Keratinocyte (primary cell): ENCODE measurements around the gene CYP4F3. TPM values are rescaled to one million over a fixed set of nuclear protein-coding genes. Genes with fewer than 3 reads are reported as not detected.

Experiments used
- DNase-seq: peaks from one replicate; pipeline ENCODE4 v3.0.0-alpha.2; 2011; ENCODE audit warnings: low read depth, missing footprints, low spot score
- FAIRE-seq: peaks from 2 replicates; lab custom pipeline; 2011; peaks lifted over from hg19 to GRCh38; lab: Jason Lieb, UNC
- H2AFZ ChIP-seq: 2 replicates; pipeline ENCODE4 v1.6.0; 2012; ENCODE audit warnings: low read length, control low read depth, inconsistent platforms; ENCODE audit not compliant: control insufficient read depth
- H3K27ac ChIP-seq: 2 replicates; pipeline ENCODE4 v1.5.1; 2011; ENCODE audit warnings: low read length; ENCODE audit not compliant: control insufficient read depth, insufficient read depth
- H3K27me3 ChIP-seq: 3 replicates; pipeline ENCODE4 v1.6.0; 2011; ENCODE audit warnings: low read length; ENCODE audit not compliant: control insufficient read depth, insufficient read depth; ENCODE audit errors: extremely low read depth
- H3K36me3 ChIP-seq, 2 experiments: 2 replicates in 1 of 2; 3 replicates in 1 of 2; pipeline ENCODE4 v1.5.1; 2011; ENCODE audit warnings: low read length in 2 of 2, mild to moderate bottlenecking in 1 of 2; ENCODE audit not compliant: control insufficient read depth in 2 of 2, insufficient read depth in 2 of 2; ENCODE audit errors: extremely low read depth in 1 of 2
- H3K4me1 ChIP-seq: 3 replicates; pipeline ENCODE4 v1.5.1; 2011; ENCODE audit warnings: low read length; ENCODE audit not compliant: control insufficient read depth, insufficient read depth; ENCODE audit errors: extremely low read depth
- H3K4me2 ChIP-seq: 3 replicates; pipeline ENCODE4 v1.6.0; 2011; ENCODE audit warnings: low read depth, low read length; ENCODE audit not compliant: control insufficient read depth, insufficient read depth; ENCODE audit errors: extremely low read depth
- H3K4me3 ChIP-seq, 3 experiments: fragments of 200-600 bp in 1 of 3; sonication (generic) in 1 of 3; 2 replicates in 2 of 3; 3 replicates in 1 of 3; pipeline ENCODE4 v1.5.1; 2011 to 2016; ENCODE audit warnings: low read length in 3 of 3, mild to moderate bottlenecking in 3 of 3, control low read depth in 2 of 3, inconsistent platforms in 1 of 3, low read depth in 1 of 3, mixed read lengths in 1 of 3, mixed run types in 1 of 3, moderate library complexity in 1 of 3; ENCODE audit not compliant: control insufficient read depth in 2 of 3, insufficient read depth in 2 of 3; ENCODE audit errors: extremely low read depth in 1 of 3
- H3K79me2 ChIP-seq: 2 replicates; pipeline ENCODE4 v1.6.0; 2012; ENCODE audit warnings: low read length; ENCODE audit not compliant: control insufficient read depth, insufficient read depth
- H3K9ac ChIP-seq: 3 replicates; pipeline ENCODE4 v1.6.0; 2011; ENCODE audit warnings: low read length; ENCODE audit not compliant: control insufficient read depth, insufficient read depth; ENCODE audit errors: extremely low read depth
- H3K9me1 ChIP-seq: 3 replicates; pipeline ENCODE4 v1.6.0; 2011; ENCODE audit warnings: low read length; ENCODE audit not compliant: control insufficient read depth, insufficient read depth; ENCODE audit errors: extremely low read depth
- H3K9me3 ChIP-seq: 2 replicates; pipeline ENCODE4 v1.5.1; 2012; ENCODE audit warnings: low read depth, low read length; ENCODE audit not compliant: control insufficient read depth
- H4K20me1 ChIP-seq: 3 replicates; pipeline ENCODE4 v1.6.0; 2011; ENCODE audit warnings: low read length; ENCODE audit not compliant: control insufficient read depth, insufficient read depth; ENCODE audit errors: extremely low read depth
- CTCF ChIP-seq, 3 experiments: IDR thresholded peaks in 1 of 3; conservative IDR thresholded peaks in 1 of 3; optimal IDR thresholded peaks in 1 of 3; 2 replicates in 2 of 3; 3 replicates in 1 of 3; pipeline versions ENCODE3 to v1.5.1; 2011; ENCODE audit warnings: low read length in 3 of 3, mild to moderate bottlenecking in 3 of 3, moderate library complexity in 2 of 3, control low read depth in 1 of 3, inconsistent platforms in 1 of 3; ENCODE audit not compliant: insufficient read depth in 2 of 3; ENCODE audit errors: extremely low read depth in 1 of 3
- EZH2 ChIP-seq: IDR thresholded peaks from one replicate; pipeline ENCODE4 v1.6.1; 2012; ENCODE audit warnings: inconsistent platforms, mild to moderate bottlenecking, low read length, moderate library complexity
- dilution Hi-C: fragments of 300-500 bp; cut with MboI; formaldehyde crosslinking; loops from one replicate; pipeline ENCODE4 v1.7.0; 2020; ENCODE audit warnings: low sequenced_read_pairs; ENCODE audit not compliant: extremely low pct_ligation_motif_present
- polyA plus RNA-seq, 5 experiments: library from polyadenylated mRNA; depleted of rRNA in 3 of 5; stranded (reverse) in 3 of 5; stranded (forward) in 1 of 5; unstranded in 1 of 5; fragments of >200 nt; gene quantifications; 1 replicate in 1 of 5; 2 replicates in 3 of 5; 3 replicates in 1 of 5; pipeline versions ENCODE4 v1.2.1 to v1.2.3, GENCODE V29; 2011 to 2012; ENCODE audit warnings: missing spikeins in 2 of 5, low read depth in 1 of 5, low replicate concordance in 1 of 5

The CYP4F3 gene
- polyA plus RNA-seq, 1 donor (not counting 4 experiments of a cell fraction or from before 2014, with no cell fraction given) = 0.76 TPM

- DNase-seq (no peak), FAIRE-seq (no peak)
- Histone ChIP-seq H3K27ac (no peak overlapping the region), H2AFZ (no peak overlapping the region), H3K9me1 (no peaks in the 10 kb centered on the region), H3K4me3 (no peak overlapping the region), H3K9me3 (no peaks in the 10 kb centered on the region), H3K4me1 (no peaks in the 10 kb centered on the region), H3K36me3 (no peaks in the 10 kb centered on the region), H3K4me2 (no peak overlapping the region), H3K79me2 (no peaks in the 10 kb centered on the region), H3K27me3 (no peaks in the 10 kb centered on the region), H3K9ac (no peak overlapping the region), H4K20me1 (no peaks in the 10 kb centered on the region)
- dilution Hi-C loops = no loop called here
- TF ChIP-seq EZH2 (no peak), CTCF (optimal IDR thresholded peaks at IDR 0.05 in 1 of 3, IDR thresholded peaks at IDR 0.05 in 1 of 3, conservative IDR thresholded peaks at IDR 0.05 in 1 of 3; ENCODE audit: extremely low read depth in 1 of 3, insufficient read depth in 2 of 3, low read length in 3 of 3) (no peak)
Measured at GRCh38 chr19:15615526-15615925, 25.2 kb upstream of the CYP4F3 start.

GRCh38 chr19:15616183-15616582, 24.5 kb upstream of the CYP4F3 start:
- no peak for DNase-seq
- no peak for FAIRE-seq
- no peaks in the 10 kb centered on the region for H3K4me1 ChIP-seq
- no peaks in the 10 kb centered on the region for H3K27me3 ChIP-seq
- no peaks in the 10 kb centered on the region for H3K36me3 ChIP-seq
- H3K27ac ChIP-seq = no peak overlapping the region
- H4K20me1 ChIP-seq = no peaks in the 10 kb centered on the region
- H3K9me3 ChIP-seq = no peaks in the 10 kb centered on the region
- no peak overlapping the region for H3K9ac ChIP-seq
- H3K79me2 ChIP-seq = no peaks in the 10 kb centered on the region
- no peak overlapping the region for H3K4me2 ChIP-seq
- dilution Hi-C loops = no loop called here
- H2AFZ ChIP-seq = no peak overlapping the region
- H3K4me3 ChIP-seq = no peak overlapping the region
- H3K9me1 ChIP-seq = no peaks in the 10 kb centered on the region
- TF ChIP-seq EZH2 = no peak
- TF ChIP-seq CTCF (optimal IDR thresholded peaks at IDR 0.05 in 1 of 3, IDR thresholded peaks at IDR 0.05 in 1 of 3, conservative IDR thresholded peaks at IDR 0.05 in 1 of 3; ENCODE audit: extremely low read depth in 1 of 3, insufficient read depth in 2 of 3, low read length in 3 of 3) = no peak
